VCaP (cell line): ENCODE results near the gene RXFP3.

Experiments
- H3K27ac ChIP-seq: fragments of 450-650 bp; 2 replicates; pipeline ENCODE4 v1.5.1; 2017
- CTCF ChIP-seq: fragments of 450-650 bp; conservative IDR thresholded peaks from 2 replicates; pipeline ENCODE4 v1.5.1; 2017; ENCODE audit warnings: mild to moderate bottlenecking, moderate library complexity

The RXFP3 gene

DNA sequence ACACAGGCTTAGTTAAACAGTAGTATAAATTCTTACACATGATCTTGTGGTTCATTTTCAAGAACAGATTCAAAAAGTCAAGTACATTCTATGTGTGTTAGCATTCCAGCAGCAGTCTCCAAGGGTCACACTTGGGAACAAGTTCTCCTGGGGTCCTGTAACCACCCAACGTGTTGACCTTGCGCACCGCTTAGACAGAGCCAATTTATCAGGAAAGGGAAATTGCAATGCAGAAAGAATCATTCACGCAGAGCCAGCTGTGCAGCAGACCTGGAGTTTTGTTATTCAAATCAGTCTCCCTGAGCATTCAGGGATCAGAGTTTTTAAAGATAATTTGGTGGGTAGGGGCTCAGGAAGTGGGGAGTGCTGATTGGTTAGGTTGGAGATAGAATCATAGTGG, 8.5 kb upstream of the RXFP3 start:
- TF ChIP-seq CTCF: no peak
- H3K27ac ChIP-seq: no peak overlapping the region

DNA sequence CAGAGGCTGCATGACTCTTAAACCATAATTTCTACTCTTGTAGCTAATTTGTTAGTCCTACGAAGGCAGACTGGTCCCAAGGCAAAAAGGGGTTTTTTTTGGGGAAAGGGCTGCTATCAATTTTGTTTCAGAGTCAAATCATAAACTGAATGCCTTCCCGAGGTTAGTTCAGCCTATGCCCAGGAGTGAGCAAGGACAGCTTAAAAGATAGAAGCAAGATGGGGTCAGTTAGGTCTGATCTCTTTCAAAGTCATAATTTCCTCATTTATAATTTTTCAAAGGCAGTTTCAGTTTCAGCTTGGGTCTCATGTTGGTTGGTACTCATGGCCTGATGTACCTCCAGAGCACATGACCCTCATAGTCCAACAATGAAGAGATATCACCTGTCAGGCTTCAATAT, 7.9 kb upstream of the RXFP3 start:
- no peak for TF ChIP-seq CTCF
- no peak overlapping the region for H3K27ac ChIP-seq

DNA sequence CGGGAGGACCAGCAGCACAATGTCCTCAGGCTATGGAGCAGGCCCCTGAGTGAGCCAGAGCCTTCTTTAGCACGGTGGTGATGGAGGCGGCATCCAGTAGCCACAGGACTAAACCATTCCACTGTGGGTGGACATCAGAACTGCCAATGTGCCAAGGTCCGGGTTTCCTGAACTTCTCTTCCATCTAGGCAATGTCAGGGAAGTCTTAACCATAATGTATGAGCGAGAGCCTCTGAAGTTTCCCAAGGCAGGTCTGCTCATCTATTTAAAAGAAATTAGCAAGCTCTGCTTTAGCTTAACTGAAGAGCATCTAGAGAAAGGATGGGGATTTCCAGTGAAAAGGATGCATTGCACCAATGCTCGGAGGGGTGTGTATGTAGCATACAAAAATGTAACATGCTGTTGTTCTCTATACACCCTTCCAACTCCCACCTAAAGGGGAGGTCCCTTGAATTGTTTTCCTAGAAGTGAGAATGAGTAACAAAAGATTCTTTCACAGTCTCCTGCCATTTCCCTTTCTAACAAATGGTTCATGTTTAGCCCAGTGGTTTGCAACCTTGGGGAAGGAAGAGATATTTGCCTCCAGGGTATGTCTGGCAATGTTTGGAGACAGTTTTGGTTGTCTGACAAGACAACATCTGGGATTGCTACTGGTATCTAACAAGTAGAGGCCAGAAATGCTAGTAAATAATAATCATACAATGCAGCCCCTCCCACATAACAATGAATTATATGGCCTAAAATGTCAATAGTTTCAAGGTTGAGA, 6.1 kb upstream of the RXFP3 start:
- TF ChIP-seq CTCF: no peak
- no peak overlapping the region for H3K27ac ChIP-seq

- TF ChIP-seq CTCF: no peak
- H3K27ac ChIP-seq: no peak overlapping the region
These were observed 5.0 kb upstream of the RXFP3 start for GRCh38 chr5:33931136-33931535.

- no peak for TF ChIP-seq CTCF
- no peak overlapping the region for H3K27ac ChIP-seq
These were observed 2.4 kb upstream of the RXFP3 start for GRCh38 chr5:33933723-33934169.

GRCh38 chr5:33934176-33934575, 2.0 kb upstream of the RXFP3 start:
- TF ChIP-seq CTCF: no peak
- no peak overlapping the region for H3K27ac ChIP-seq

DNA sequence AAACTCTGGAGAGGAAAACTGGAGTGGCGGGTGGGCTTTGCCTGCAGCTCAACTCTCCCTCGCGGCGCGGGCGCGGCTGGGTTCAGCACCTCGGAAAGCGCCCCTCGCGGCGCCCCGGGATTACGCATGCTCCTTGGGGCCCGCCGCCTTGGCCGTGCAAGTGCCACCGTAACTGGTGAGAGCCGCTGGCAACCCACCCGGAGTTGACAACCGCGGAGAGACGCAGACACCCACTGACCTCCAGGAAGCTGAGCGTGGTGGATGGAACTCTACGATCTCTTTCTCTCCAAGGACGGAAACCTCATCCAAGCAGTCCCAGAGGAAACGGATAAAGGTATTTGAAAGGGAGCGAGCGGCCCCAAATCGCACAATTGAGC, 194 bp upstream of the RXFP3 start:
- no peak overlapping the region; the same call in 1 of the 2 replicates for H3K27ac ChIP-seq
- peak; percentile 62 for TF ChIP-seq CTCF
